Esophagus squamous epithelium (tissue), 4 donors: Measurements from ENCODE around the gene SAPCD1.

Source experiments
- POLR2A ChIP-seq, 4 donors: fragments of 450-650 bp; IDR thresholded peaks; one replicate each; pipeline ENCODE4 v1.6.1; 2017; ENCODE audit warnings: antibody characterized with exemption in 4 of 4, mild to moderate bottlenecking in 4 of 4, moderate library complexity in 3 of 4
- TF ChIP-seq, protein P1 (sequence below), 6 experiments: fragments of 450-650 bp in 4 of 6; fragments of 200-600 bp in 2 of 6; sonication (generic) in 2 of 6; IDR thresholded peaks; one replicate each; pipeline ENCODE4 v1.5.1; 2016 to 2019; ENCODE audit warnings: antibody characterized with exemption in 6 of 6, mild to moderate bottlenecking in 4 of 6, moderate library complexity in 4 of 6

DNA sequence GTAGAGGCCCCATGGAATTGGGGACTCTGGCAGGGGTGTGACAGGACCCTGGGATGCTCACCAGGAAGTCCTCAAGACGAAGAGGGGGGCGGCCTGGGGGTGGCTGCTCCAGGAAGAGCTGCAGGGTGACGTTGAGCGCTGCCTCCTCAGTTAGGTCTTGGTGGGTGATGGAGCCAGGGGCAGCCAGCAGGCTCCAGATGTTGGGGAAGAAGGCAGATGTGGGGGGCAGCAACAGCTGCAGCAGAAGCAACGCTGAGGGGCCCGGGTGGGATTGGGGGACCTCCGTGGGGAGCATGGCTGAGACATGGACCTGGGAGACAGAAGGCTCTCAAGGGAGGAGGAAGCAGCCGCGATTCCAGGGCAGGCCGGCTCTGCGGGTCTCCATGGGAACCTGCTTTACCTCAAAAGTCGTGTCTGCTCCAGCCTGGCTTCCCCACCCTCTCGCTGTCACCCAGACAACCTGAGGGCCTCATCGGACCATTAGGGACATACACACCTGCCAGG is 14.1 kb downstream of the SAPCD1 start:
- TF ChIP-seq POLR2A (IDR thresholded peaks at IDR 0.05) = no peak
- TF ChIP-seq, protein P1, sequence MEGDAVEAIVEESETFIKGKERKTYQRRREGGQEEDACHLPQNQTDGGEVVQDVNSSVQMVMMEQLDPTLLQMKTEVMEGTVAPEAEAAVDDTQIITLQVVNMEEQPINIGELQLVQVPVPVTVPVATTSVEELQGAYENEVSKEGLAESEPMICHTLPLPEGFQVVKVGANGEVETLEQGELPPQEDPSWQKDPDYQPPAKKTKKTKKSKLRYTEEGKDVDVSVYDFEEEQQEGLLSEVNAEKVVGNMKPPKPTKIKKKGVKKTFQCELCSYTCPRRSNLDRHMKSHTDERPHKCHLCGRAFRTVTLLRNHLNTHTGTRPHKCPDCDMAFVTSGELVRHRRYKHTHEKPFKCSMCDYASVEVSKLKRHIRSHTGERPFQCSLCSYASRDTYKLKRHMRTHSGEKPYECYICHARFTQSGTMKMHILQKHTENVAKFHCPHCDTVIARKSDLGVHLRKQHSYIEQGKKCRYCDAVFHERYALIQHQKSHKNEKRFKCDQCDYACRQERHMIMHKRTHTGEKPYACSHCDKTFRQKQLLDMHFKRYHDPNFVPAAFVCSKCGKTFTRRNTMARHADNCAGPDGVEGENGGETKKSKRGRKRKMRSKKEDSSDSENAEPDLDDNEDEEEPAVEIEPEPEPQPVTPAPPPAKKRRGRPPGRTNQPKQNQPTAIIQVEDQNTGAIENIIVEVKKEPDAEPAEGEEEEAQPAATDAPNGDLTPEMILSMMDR (IDR thresholded peaks at IDR 0.05) = no peak
